ENCODE measurements around the gene FMN1.

- TF ChIP-seq EZH2phosphoT487 (IDR thresholded peaks at IDR 0.05; ENCODE audit: insufficient read depth, low read depth) (no peak), EZH2 (IDR thresholded peaks at IDR 0.05; ENCODE audit: insufficient read depth, poor library complexity, severe bottlenecking) (no peak)
These were observed 228.0 kb downstream of the FMN1 start for GRCh38 chr15:32966512-32966911.
